Vagina (tissue), 2 donors: Measurements from ENCODE around the gene SLC51B. TPM values are rescaled to one million over a fixed set of nuclear protein-coding genes. Genes with fewer than 3 reads are reported as not detected.
A peak's percentile ranks its signal among the peaks of the same experiment; 100 is the strongest.
"Not testable (repeated sequence)": the region's sequence is repeated elsewhere in the genome, so short reads cannot be mapped to it uniquely, and the experiment has no call there.

Experiments
- DNase-seq, 2 donors: peaks; one replicate each; pipeline ENCODE4 v3.0.0-alpha.2; 2017; ENCODE audit errors: extremely low spot score in 2 of 2
- H3K27ac ChIP-seq: fragments of 200-600 bp; sonication (generic); one replicate; pipeline ENCODE4 v1.5.1; 2019
- H3K27me3 ChIP-seq: fragments of 200-600 bp; sonication (generic); one replicate; pipeline ENCODE4 v1.5.1; 2019
- H3K36me3 ChIP-seq, 2 donors: fragments of 200-600 bp; sonication (generic); one replicate each; pipeline ENCODE4 v1.5.1; 2017 to 2019
- H3K4me1 ChIP-seq: fragments of 200-600 bp; sonication (generic); one replicate; pipeline ENCODE4 v1.5.1; 2019
- H3K4me3 ChIP-seq, 2 donors: fragments of 200-600 bp; sonication (generic); 1 replicate in 1 of 2; 2 replicates in 1 of 2; pipeline ENCODE4 v1.5.1; 2016 to 2019
- H3K9me3 ChIP-seq: fragments of 200-600 bp; sonication (generic); one replicate; pipeline ENCODE4 v1.5.1; 2019
- CTCF ChIP-seq, 3 experiments: fragments of 450-650 bp in 2 of 3; fragments of 200-600 bp in 1 of 3; sonication (generic) in 1 of 3; IDR thresholded peaks; one replicate each; pipeline ENCODE4 v1.5.1; 2017 to 2019; ENCODE audit warnings: antibody characterized with exemption in 3 of 3, mild to moderate bottlenecking in 2 of 3, moderate library complexity in 2 of 3
- POLR2A ChIP-seq, 2 donors: fragments of 450-650 bp; IDR thresholded peaks; one replicate each; pipeline ENCODE4 v1.6.1; 2017; ENCODE audit warnings: antibody characterized with exemption in 2 of 2, mild to moderate bottlenecking in 2 of 2, moderate library complexity in 2 of 2
- POLR2AphosphoS5 ChIP-seq, 2 donors: sonication (generic); formaldehyde crosslinking; IDR thresholded peaks; one replicate each; pipeline ENCODE4 v1.9.0; 2017; ENCODE audit warnings: antibody characterized with exemption in 2 of 2, mild to moderate bottlenecking in 2 of 2, low read depth in 1 of 2; ENCODE audit not compliant: insufficient read depth in 1 of 2
- intact Hi-C: fragments of 100-400 bp; cut with DNase I; formaldehyde crosslinking; loops from one replicate; pipeline ENCODE4 v1.15.1; 2023
- total RNA-seq: library from RNA; depleted of rRNA; stranded (reverse); fragments of >200 nt; gene quantifications from one replicate; pipeline ENCODE4 v1.2.3, GENCODE V29; 2016

Gene SLC51B
- total RNA-seq, 1 donor from 2014 or later: not detected

- H3K36me3 ChIP-seq: no peaks in the 10 kb centered on the region
- intact Hi-C loops: no loop called here
- no peak overlapping the region for H3K4me3 ChIP-seq
- TF ChIP-seq POLR2AphosphoS5 (IDR thresholded peaks at IDR 0.05; ENCODE audit: insufficient read depth in 1 of 2, low read depth in 1 of 2) (peak in 1 of 2 donors; percentile 55), POLR2A (IDR thresholded peaks at IDR 0.05) (no peak), CTCF (IDR thresholded peaks at IDR 0.05) (no peak)
- peaks cover 38% of the 10 kb centered on the region for H3K4me1 ChIP-seq
- H3K27ac ChIP-seq: peak overlapping the region; percentile 92
- no peak for DNase-seq
- H3K27me3 ChIP-seq: no peaks in the 10 kb centered on the region
- H3K9me3 ChIP-seq: no peaks in the 10 kb centered on the region
These were observed 26.2 kb downstream of the SLC51B start for GRCh38 chr15:65071381-65071811.

DNA sequence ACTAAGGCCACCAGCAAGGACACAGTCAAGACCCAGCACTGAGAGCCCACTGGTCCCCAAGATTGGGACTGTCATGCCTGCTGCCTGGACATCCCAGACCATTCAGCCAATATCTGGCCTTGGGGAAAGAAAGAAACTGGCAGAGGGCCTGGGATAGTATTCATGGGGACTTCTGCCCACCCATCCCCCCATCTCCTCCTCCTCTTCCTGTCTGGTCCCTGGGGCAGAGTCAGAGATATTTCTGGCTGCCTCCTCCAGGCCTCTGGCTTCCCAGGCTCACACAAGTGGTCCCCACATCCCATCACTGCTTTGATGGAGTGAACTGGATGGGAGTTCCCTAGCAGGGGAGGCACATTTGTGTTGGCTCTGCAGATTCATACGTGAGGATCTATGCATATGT is 26.8 kb downstream of the SLC51B start:
- Histone ChIP-seq H3K4me1 (peaks cover 32% of the 10 kb centered on the region), H3K9me3 (no peaks in the 10 kb centered on the region), H3K27me3 (no peaks in the 10 kb centered on the region), H3K36me3 (no peaks in the 10 kb centered on the region), H3K4me3 (no peak overlapping the region), H3K27ac (peak overlapping the region; percentile 92)
- TF ChIP-seq CTCF (IDR thresholded peaks at IDR 0.05): no peak
- no peak for TF ChIP-seq POLR2A (IDR thresholded peaks at IDR 0.05)
- no peak for TF ChIP-seq POLR2AphosphoS5 (IDR thresholded peaks at IDR 0.05; ENCODE audit: insufficient read depth in 1 of 2, low read depth in 1 of 2)
- DNase-seq: no peak
- intact Hi-C loops: no loop called here

- Histone ChIP-seq H3K4me3 (no peak overlapping the region), H3K9me3 (no peaks in the 10 kb centered on the region), H3K4me1 (peaks cover 32% of the 10 kb centered on the region), H3K27me3 (no peaks in the 10 kb centered on the region), H3K27ac (peak overlapping the region; percentile 92), H3K36me3 (no peaks in the 10 kb centered on the region)
- TF ChIP-seq POLR2AphosphoS5 (IDR thresholded peaks at IDR 0.05; ENCODE audit: insufficient read depth in 1 of 2, low read depth in 1 of 2): no peak
- TF ChIP-seq CTCF (IDR thresholded peaks at IDR 0.05): no peak
- no peak for TF ChIP-seq POLR2A (IDR thresholded peaks at IDR 0.05)
- intact Hi-C loops: no loop called here
- DNase-seq: no peak
These were observed 27.4 kb downstream of the SLC51B start for GRCh38 chr15:65072617-65073016.

GRCh38 chr15:65074946-65075345 is 29.8 kb downstream of the SLC51B start:
- peaks cover 26% of the 10 kb centered on the region for H3K4me1 ChIP-seq
- intact Hi-C loops: loop anchor here (5.0 kb wide), 1 partner anchor 33 kb away; no protein-coding TSS in a partner anchor
- not testable (repeated sequence) for H3K27me3 ChIP-seq, H3K4me3 ChIP-seq, H3K9me3 ChIP-seq, H3K27ac ChIP-seq, H3K36me3 ChIP-seq, DNase-seq

DNA sequence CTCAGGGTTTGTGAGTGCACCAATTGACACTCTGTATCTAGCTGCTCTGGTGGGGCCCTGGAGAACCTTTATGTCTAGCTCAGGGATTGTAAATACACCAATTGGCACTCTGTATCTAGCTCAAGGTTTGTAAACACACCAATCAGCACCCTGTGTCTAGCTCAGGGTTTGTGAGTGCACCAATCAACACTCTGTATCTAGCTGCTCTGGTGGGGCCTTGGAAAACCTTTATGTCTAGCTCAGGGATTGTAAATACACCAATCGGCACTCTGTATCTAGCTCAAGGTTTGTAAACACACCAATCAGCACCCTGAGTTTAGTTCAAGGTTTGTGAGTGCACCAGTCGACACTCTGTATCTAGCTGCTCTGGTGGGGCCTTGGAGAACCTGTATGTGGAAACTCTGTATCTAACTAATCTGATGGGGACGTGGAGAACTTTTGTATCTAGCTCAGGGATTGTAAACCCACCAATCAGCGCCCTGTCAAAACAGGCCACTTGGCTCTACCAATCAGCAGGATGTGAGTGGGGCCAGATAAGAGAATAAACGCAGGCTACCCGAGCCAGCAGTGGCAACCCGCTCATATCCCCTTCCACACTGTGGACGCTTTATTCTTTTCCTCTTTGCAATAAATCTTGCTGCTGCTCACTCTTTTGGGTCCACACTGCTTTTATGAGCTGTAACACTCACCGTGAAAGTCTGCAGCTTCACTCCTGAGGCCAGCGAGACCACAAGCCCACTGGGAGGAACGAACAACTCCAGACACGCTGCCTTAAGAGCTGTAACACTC is 30.6 kb downstream of the SLC51B start:
- not testable (repeated sequence) for DNase-seq, H3K4me3 ChIP-seq, H3K36me3 ChIP-seq, H3K9me3 ChIP-seq, H3K27me3 ChIP-seq
- intact Hi-C loops: loop anchor here (5.0 kb wide), 1 partner anchor 34 kb away; no protein-coding TSS in a partner anchor
- Histone ChIP-seq H3K27ac (peak overlapping the region; percentile 20), H3K4me1 (peaks cover 17% of the 10 kb centered on the region)
